HG02870 (cell line): ENCODE data around the gene HMCES.

Experiments
- ATAC-seq: cut with Tn5 transposase; IDR thresholded peaks from one replicate; pipeline ENCODE4 v1.9.1; 2021; ENCODE audit warnings: mild to moderate bottlenecking, moderate library complexity; ENCODE audit not compliant: unreplicated experiment

Gene HMCES

GRCh38 chr3:129304146-129304961 is 25.7 kb downstream of the HMCES start:
- no peak for ATAC-seq

GRCh38 chr3:129304962-129305222 is 26.2 kb downstream of the HMCES start:
- no peak for ATAC-seq

- peak; percentile 38 for ATAC-seq
Measured at GRCh38 chr3:129305592-129306091, 27.0 kb downstream of the HMCES start.

- ATAC-seq = no peak
Measured at GRCh38 chr3:129308636-129309035, 30.0 kb downstream of the HMCES start.

GRCh38 chr3:129310111-129311011 is 31.7 kb downstream of the HMCES start:
- ATAC-seq = peak; percentile 35

- no peak for ATAC-seq
Measured at GRCh38 chr3:129311054-129311902, 32.6 kb downstream of the HMCES start.

GRCh38 chr3:129312021-129312639 is 33.5 kb downstream of the HMCES start:
- no peak for ATAC-seq

GRCh38 chr3:129312671-129313414 is 34.2 kb downstream of the HMCES start:
- no peak for ATAC-seq

- no peak for ATAC-seq
Measured at GRCh38 chr3:129313415-129313664, 34.7 kb downstream of the HMCES start.

GRCh38 chr3:129313665-129314385 is 35.2 kb downstream of the HMCES start:
- no peak for ATAC-seq

GRCh38 chr3:129314386-129315222 is 35.9 kb downstream of the HMCES start:
- ATAC-seq = no peak

- ATAC-seq = no peak
Measured at GRCh38 chr3:129315223-129315997, 36.7 kb downstream of the HMCES start.

- ATAC-seq = no peak
Measured at GRCh38 chr3:129315998-129316247, 37.3 kb downstream of the HMCES start.

GRCh38 chr3:129316248-129317013 is 37.8 kb downstream of the HMCES start:
- ATAC-seq = peak; percentile 31

- ATAC-seq = no peak
Measured at GRCh38 chr3:129317014-129317771, 38.5 kb downstream of the HMCES start.

- ATAC-seq = no peak
Measured at GRCh38 chr3:129317848-129318247, 39.2 kb downstream of the HMCES start.

- ATAC-seq = no peak
Measured at GRCh38 chr3:129318921-129319320, 40.3 kb downstream of the HMCES start.
